C4-2B (cell line): Measurements from ENCODE around the gene DLG2.
"Not testable (repeated sequence)": the region's sequence is repeated elsewhere in the genome, so short reads cannot be mapped to it uniquely, and the experiment has no call there.

Experiments used
- CTCF ChIP-seq: fragments of 450-650 bp; conservative IDR thresholded peaks from 2 replicates; pipeline ENCODE4 v1.5.1; 2017; ENCODE audit warnings: mild to moderate bottlenecking
- ZFX ChIP-seq: fragments of 450-650 bp; IDR thresholded peaks from 2 replicates; pipeline ENCODE4 v1.6.1; 2017

GRCh38 chr11:85229723-85230122 is 397.4 kb downstream of the DLG2 start:
- not testable (repeated sequence) for TF ChIP-seq CTCF, ZFX
